H9 (cell line): ENCODE measurements around the gene ZNF613. TPM values are rescaled to one million over a fixed set of nuclear protein-coding genes. Genes with fewer than 3 reads are reported as not detected.

ENCODE experiments used
- DNase-seq: peaks from one replicate; pipeline ENCODE4 v3.0.0-alpha.2; 2017
- H2AFZ ChIP-seq: one replicate; pipeline ENCODE4 v1.6.1; 2013; ENCODE audit warnings: mild to moderate bottlenecking, low read length, control low read depth, moderate library complexity
- H2AK5ac ChIP-seq: 2 replicates; pipeline ENCODE4 v1.6.1; 2013; ENCODE audit warnings: low read length, control low read depth, mixed read lengths; ENCODE audit not compliant: insufficient read length
- H2BK120ac ChIP-seq: one replicate; pipeline ENCODE4 v1.6.1; 2013; ENCODE audit warnings: low read depth, mild to moderate bottlenecking, low read length, control low read depth, inconsistent platforms; ENCODE audit not compliant: poor library complexity, severe bottlenecking
- H2BK12ac ChIP-seq: 2 replicates; pipeline ENCODE4 v1.6.1; 2013; ENCODE audit warnings: low read length, control low read depth, mixed read lengths, low read depth; ENCODE audit not compliant: insufficient read length
- H2BK15ac ChIP-seq: 2 replicates; pipeline ENCODE4 v1.6.1; 2013; ENCODE audit warnings: low read depth, low read length, control low read depth
- H2BK20ac ChIP-seq: one replicate; pipeline ENCODE4 v1.6.1; 2013; ENCODE audit warnings: low read depth, mild to moderate bottlenecking, low read length, control low read depth, inconsistent platforms; ENCODE audit not compliant: poor library complexity, severe bottlenecking
- H2BK5ac ChIP-seq: 2 replicates; pipeline ENCODE4 v1.6.1; 2013; ENCODE audit warnings: low read length, control low read depth, mixed read lengths; ENCODE audit not compliant: insufficient read length
- H3K14ac ChIP-seq: 2 replicates; pipeline ENCODE4 v1.6.1; 2013; ENCODE audit warnings: low read length, control low read depth; ENCODE audit not compliant: insufficient read depth
- H3K18ac ChIP-seq: 2 replicates; pipeline ENCODE4 v1.6.1; 2013; ENCODE audit warnings: low read depth, mild to moderate bottlenecking, mixed read lengths, low read length, control low read depth; ENCODE audit not compliant: insufficient read length
- H3K23ac ChIP-seq: 2 replicates; pipeline ENCODE4 v1.6.1; 2013; ENCODE audit warnings: low read length, control low read depth, mixed read lengths, low read depth; ENCODE audit not compliant: insufficient read length
- H3K23me2 ChIP-seq: 2 replicates; pipeline ENCODE4 v1.6.1; 2013; ENCODE audit warnings: low read depth, mild to moderate bottlenecking, mixed read lengths, low read length, control low read depth; ENCODE audit not compliant: insufficient read length, poor library complexity, severe bottlenecking
- H3K27ac ChIP-seq: 2 replicates; pipeline ENCODE4 v1.5.1; 2013; ENCODE audit warnings: low read length, control low read depth, mixed read lengths, low read depth; ENCODE audit not compliant: insufficient read length
- H3K27me3 ChIP-seq: 2 replicates; pipeline ENCODE4 v1.6.1; 2013; ENCODE audit warnings: low read length, control low read depth, inconsistent platforms; ENCODE audit not compliant: insufficient read depth
- H3K4ac ChIP-seq: 2 replicates; pipeline ENCODE4 v1.6.1; 2013; ENCODE audit warnings: low read depth, mild to moderate bottlenecking, control low read depth, inconsistent platforms, low read length, moderate library complexity
- H3K4me1 ChIP-seq: 2 replicates; pipeline ENCODE4 v1.6.1; 2013; ENCODE audit warnings: low read length, control low read depth, inconsistent platforms; ENCODE audit not compliant: insufficient read depth
- H3K4me2 ChIP-seq: 2 replicates; pipeline ENCODE4 v1.6.1; 2013; ENCODE audit warnings: low read length, control low read depth, mixed read lengths; ENCODE audit not compliant: insufficient read length, insufficient read depth
- H3K56ac ChIP-seq: 2 replicates; pipeline ENCODE4 v1.6.1; 2013; ENCODE audit warnings: low read depth, mild to moderate bottlenecking, mixed read lengths, low read length, control low read depth; ENCODE audit not compliant: insufficient read length
- H3K79me1 ChIP-seq: 2 replicates; pipeline ENCODE4 v1.6.1; 2013; ENCODE audit warnings: low read depth, mild to moderate bottlenecking, moderate library complexity, low read length, control low read depth, inconsistent platforms; ENCODE audit not compliant: insufficient read depth, poor library complexity, severe bottlenecking
- H3K79me2 ChIP-seq: 2 replicates; pipeline ENCODE4 v1.6.1; 2013; ENCODE audit warnings: low read length, control low read depth, inconsistent platforms; ENCODE audit not compliant: insufficient read depth
- H3K9ac ChIP-seq: 2 replicates; pipeline ENCODE4 v1.6.1; 2013; ENCODE audit warnings: low read length, control low read depth, mixed read lengths; ENCODE audit not compliant: insufficient read length; ENCODE audit errors: extremely low read depth
- H3K9me3 ChIP-seq: one replicate; pipeline ENCODE4 v1.6.1; 2013; ENCODE audit warnings: low read depth, low read length, inconsistent platforms; ENCODE audit not compliant: control insufficient read depth
- H3T11ph ChIP-seq: one replicate; pipeline ENCODE4 v1.6.1; 2013; ENCODE audit warnings: mild to moderate bottlenecking, low read length, control low read depth, inconsistent platforms
- H4K20me1 ChIP-seq: one replicate; pipeline ENCODE4 v1.6.1; 2013; ENCODE audit not compliant: control insufficient read depth, insufficient read length, insufficient read depth
- H4K5ac ChIP-seq: 2 replicates; pipeline ENCODE4 v1.6.1; 2013; ENCODE audit warnings: low read depth, mild to moderate bottlenecking, mixed read lengths, low read length, control low read depth; ENCODE audit not compliant: insufficient read length
- H4K8ac ChIP-seq: replicated peaks from 2 replicates; pipeline ENCODE4 v1.6.1; 2013; ENCODE audit warnings: low read length, control low read depth, mixed read lengths, low read depth; ENCODE audit not compliant: insufficient read length
- H4K91ac ChIP-seq: 2 replicates; pipeline ENCODE4 v1.6.1; 2013; ENCODE audit warnings: low read depth, mild to moderate bottlenecking, moderate library complexity, mixed read lengths, low read length, control low read depth; ENCODE audit not compliant: insufficient read length
- H3K27ac Mint-ChIP-seq, 3 experiments: 2 replicates in 2 of 3; 3 replicates in 1 of 3; pipeline ENCODE4 v1.8.0; 2020 to 2021; ENCODE audit warnings: mixed read lengths in 3 of 3, mild to moderate bottlenecking in 1 of 3, moderate library complexity in 1 of 3
- H3K27me3 Mint-ChIP-seq: 2 replicates; pipeline ENCODE4 v1.8.0; 2021; ENCODE audit warnings: low read depth, mild to moderate bottlenecking, moderate library complexity, mixed read lengths
- H3K36me3 Mint-ChIP-seq, 3 experiments: 2 replicates in 2 of 3; 3 replicates in 1 of 3; pipeline ENCODE4 v1.8.0; 2020 to 2021; ENCODE audit warnings: low read depth in 3 of 3, mixed read lengths in 3 of 3; ENCODE audit not compliant: insufficient read depth in 1 of 3
- H3K4me1 Mint-ChIP-seq, 2 experiments: 2 replicates each; pipeline ENCODE4 v1.8.0; 2020; ENCODE audit warnings: mixed read lengths in 2 of 2
- H3K4me3 Mint-ChIP-seq, 2 experiments: 2 replicates in 1 of 2; 3 replicates in 1 of 2; pipeline ENCODE4 v1.8.0; 2020 to 2021; ENCODE audit warnings: mild to moderate bottlenecking in 2 of 2, mixed read lengths in 2 of 2, moderate library complexity in 1 of 2
- H3K9me3 Mint-ChIP-seq, 2 experiments: 2 replicates in 1 of 2; 3 replicates in 1 of 2; pipeline ENCODE4 v1.8.0; 2020; ENCODE audit warnings: mild to moderate bottlenecking in 2 of 2, mixed read lengths in 2 of 2, moderate library complexity in 1 of 2
- total RNA-seq: library from RNA; stranded (reverse); gene quantifications from 2 replicates; pipeline ENCODE4 v1.2.1, GENCODE V29; 2021
- TF ChIP-seq, protein P1 (sequence below): fragments of 200-600 bp; sonication (generic); conservative IDR thresholded peaks from 3 replicates; pipeline ENCODE4 v1.8.0; 2021; ENCODE audit warnings: antibody characterized with exemption, mild to moderate bottlenecking

ZNF613 gene
- total RNA-seq, 1 experiment from 2014 or later, result 20.6 TPM

DNA sequence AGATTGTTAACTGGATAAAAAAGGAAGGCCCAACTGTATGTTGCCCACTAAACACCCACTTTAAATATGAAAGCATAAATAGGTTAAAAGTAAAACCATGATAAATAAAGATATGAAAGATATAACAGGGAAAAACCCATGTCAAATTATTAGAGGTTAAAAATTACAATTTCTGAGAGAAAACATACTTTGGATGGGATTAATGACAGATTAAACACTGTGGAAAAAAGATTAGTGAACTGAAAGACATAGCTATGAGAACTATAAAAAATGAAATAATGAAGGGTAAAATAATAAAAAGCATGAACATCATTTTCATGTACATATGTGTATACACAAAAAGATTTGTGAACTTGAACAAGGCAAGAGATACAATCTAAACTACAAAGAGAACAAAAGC, 37.3 kb upstream of the ZNF613 start:
- H3K27ac Mint-ChIP-seq, result no peak overlapping the region
- Histone ChIP-seq H2BK5ac (no peak overlapping the region), H3K14ac (no peak overlapping the region), H3K79me1 (peaks cover 7% of the 10 kb centered on the region), H3K9me3 (peaks cover 62% of the 10 kb centered on the region), H3K23ac (no peak overlapping the region), H3K23me2 (peaks cover 3% of the 10 kb centered on the region), H2BK15ac (no peak overlapping the region), H3K56ac (no peak overlapping the region), H3K27ac (no peak overlapping the region), H3K9ac (no peak overlapping the region), H3K4me1 (no peaks in the 10 kb centered on the region), H4K20me1 (no peaks in the 10 kb centered on the region), H2AK5ac (no peak overlapping the region), H4K5ac (no peak overlapping the region), H3K18ac (no peak overlapping the region), H2BK120ac (no peak overlapping the region), H2AFZ (no peak overlapping the region), H3K27me3 (no peaks in the 10 kb centered on the region), H2BK12ac (no peak overlapping the region), H4K8ac (no peak overlapping the region), H2BK20ac (no peak overlapping the region), H3K4me2 (no peak overlapping the region), H3K4ac (no peak overlapping the region), H4K91ac (no peak overlapping the region), H3K79me2 (peaks cover 5% of the 10 kb centered on the region; the same call in 1 of the 2 replicates), H3T11ph (no peak overlapping the region)
- H3K36me3 Mint-ChIP-seq, result peaks cover 72 to 95% (median 84%) of the 10 kb centered on the region in 3 experiments
- TF ChIP-seq, protein P1, sequence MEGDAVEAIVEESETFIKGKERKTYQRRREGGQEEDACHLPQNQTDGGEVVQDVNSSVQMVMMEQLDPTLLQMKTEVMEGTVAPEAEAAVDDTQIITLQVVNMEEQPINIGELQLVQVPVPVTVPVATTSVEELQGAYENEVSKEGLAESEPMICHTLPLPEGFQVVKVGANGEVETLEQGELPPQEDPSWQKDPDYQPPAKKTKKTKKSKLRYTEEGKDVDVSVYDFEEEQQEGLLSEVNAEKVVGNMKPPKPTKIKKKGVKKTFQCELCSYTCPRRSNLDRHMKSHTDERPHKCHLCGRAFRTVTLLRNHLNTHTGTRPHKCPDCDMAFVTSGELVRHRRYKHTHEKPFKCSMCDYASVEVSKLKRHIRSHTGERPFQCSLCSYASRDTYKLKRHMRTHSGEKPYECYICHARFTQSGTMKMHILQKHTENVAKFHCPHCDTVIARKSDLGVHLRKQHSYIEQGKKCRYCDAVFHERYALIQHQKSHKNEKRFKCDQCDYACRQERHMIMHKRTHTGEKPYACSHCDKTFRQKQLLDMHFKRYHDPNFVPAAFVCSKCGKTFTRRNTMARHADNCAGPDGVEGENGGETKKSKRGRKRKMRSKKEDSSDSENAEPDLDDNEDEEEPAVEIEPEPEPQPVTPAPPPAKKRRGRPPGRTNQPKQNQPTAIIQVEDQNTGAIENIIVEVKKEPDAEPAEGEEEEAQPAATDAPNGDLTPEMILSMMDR, result no peak
- no peak for DNase-seq
- peaks cover 10 to 18% of the 10 kb centered on the region in 2 experiments for H3K4me1 Mint-ChIP-seq
- peaks cover 3% of the 10 kb centered on the region for H3K27me3 Mint-ChIP-seq
- H3K9me3 Mint-ChIP-seq, result peaks cover 77 to 79% of the 10 kb centered on the region in 2 experiments
- no peak overlapping the region for H3K4me3 Mint-ChIP-seq
